ENCODE results near the gene HTRA3. TPM values are rescaled to one million over a fixed set of nuclear protein-coding genes. Genes with fewer than 3 reads are reported as not detected.

Gene HTRA3
- total and polyA plus RNA-seq, 2 of the 8 experiments (the other 6 are each of a cell fraction or from before 2014, with no cell fraction given), result 3.2 to 5.8 TPM

DNA sequence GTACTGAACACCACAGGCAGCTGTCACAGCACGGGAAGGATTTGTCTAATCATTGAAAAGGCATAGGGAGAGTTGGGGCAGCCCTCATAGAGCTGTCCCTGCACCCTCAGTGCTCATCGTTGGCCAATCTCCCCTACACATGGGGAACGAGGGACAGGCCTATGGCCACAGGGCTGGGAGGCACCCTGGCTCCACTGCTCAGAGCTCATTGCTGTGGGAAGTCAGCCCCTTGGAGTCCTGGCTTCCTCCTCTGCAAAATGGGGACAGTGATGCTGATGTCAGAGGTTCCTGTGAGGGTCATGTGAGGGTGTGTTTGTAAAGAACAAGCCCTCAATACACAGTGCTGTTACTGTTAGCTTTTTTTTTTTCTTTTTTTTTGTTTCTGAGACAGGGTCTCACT, 19.3 kb upstream of the HTRA3 start:
- H3K14ac ChIP-seq (ENCODE audit: insufficient read length), result no peak overlapping the region
- DNase-seq (ENCODE audit: low read depth in 1 of 2, low spot score in 2 of 2), result no peak
- no peaks in the 10 kb centered on the region for H3K79me2 ChIP-seq (ENCODE audit: control insufficient read depth in 1 of 2, insufficient read depth in 2 of 2, low read length in 2 of 2)
- H3K27ac ChIP-seq (ENCODE audit: low read depth, low read length), result no peak overlapping the region
- no peak overlapping the region for H3K4me2 ChIP-seq (ENCODE audit: insufficient read depth in 1 of 2, low read depth in 2 of 2, low read length in 2 of 2)
- H3K18ac ChIP-seq (ENCODE audit: extremely low read depth, low read length), result no peak overlapping the region
- H3K4ac ChIP-seq (replicated peaks; ENCODE audit: insufficient read length, low read depth, low read length), result no peak overlapping the region
- no peak overlapping the region for H4K91ac ChIP-seq (replicated peaks; ENCODE audit: insufficient read length, low read length)
- H3K79me1 ChIP-seq (ENCODE audit: low read depth, low read length), result no peaks in the 10 kb centered on the region
- H3K23ac ChIP-seq (ENCODE audit: insufficient read length), result no peak overlapping the region
- H4K20me1 ChIP-seq (replicated peaks in 1 of 2; ENCODE audit: control insufficient read depth in 1 of 2, insufficient read depth in 2 of 2, low read length in 2 of 2), result no peaks in the 10 kb centered on the region
- no peak overlapping the region for H2BK5ac ChIP-seq (ENCODE audit: low read depth, low read length)
- no peak overlapping the region for H2AK5ac ChIP-seq (ENCODE audit: low read depth, low read length)
- no peak overlapping the region for H2BK20ac ChIP-seq (ENCODE audit: low read length)
- H2BK12ac ChIP-seq (ENCODE audit: low read depth, low read length), result no peak overlapping the region
- FAIRE-seq, result no peak
- WGBS, 2 experiments (ENCODE audit: extremely low coverage in 1 of 2, insufficient coverage in 1 of 2, insufficient read length in 1 of 2, insufficient replicate concordance in 2 of 2, low coverage in 1 of 2, low lambda C conversion rate in 2 of 2, missing lambda C conversion rate in 1 of 2), result 94% methylated on average over 3 of the region's 3 CpGs; no CpG with 5 or more reads in 1 of the 2 experiments
- no peak overlapping the region for H3K9ac ChIP-seq (replicated peaks in 1 of 4; ENCODE audit: extremely low read depth in 1 of 4, low read depth in 3 of 4, low read length in 3 of 4)
- ChIA-PET CTCF (ENCODE audit: partially characterized antibody) (interaction anchor here (0.6 to 2.4 kb wide), 10 partner anchors 10 to 162 kb away, joined by 3 to 13 read pairs (median 3); no protein-coding TSS in a partner anchor), POLR2A (ENCODE audit: partially characterized antibody) (no interaction called here)
- no peaks in the 10 kb centered on the region; the same call in 1 of the 2 replicates for H3K23me2 ChIP-seq (ENCODE audit: low read depth, low read length)
- no peak overlapping the region for H2BK15ac ChIP-seq (ENCODE audit: low read length)
- H3K4me3 ChIP-seq (ENCODE audit: extremely low read depth in 1 of 4, insufficient read depth in 2 of 4, low read depth in 3 of 4, low read length in 4 of 4), result no peak overlapping the region
- H3K4me1 ChIP-seq (replicated peaks in 1 of 4; ENCODE audit: control insufficient read depth in 3 of 4, insufficient read depth in 4 of 4, low read length in 3 of 4), result no peaks in the 10 kb centered on the region
- H2BK120ac ChIP-seq (replicated peaks; ENCODE audit: low read depth, low read length), result no peak overlapping the region
- no peak overlapping the region for H2AFZ ChIP-seq (ENCODE audit: low read length)
- no peaks in the 10 kb centered on the region for H3K27me3 ChIP-seq (replicated peaks in 1 of 4; ENCODE audit: control insufficient read depth in 3 of 4, extremely low read depth in 1 of 4, insufficient read depth in 3 of 4, low read length in 3 of 4)
- no peak overlapping the region for H4K5ac ChIP-seq (ENCODE audit: insufficient read length, low read depth, low read length)
- no peaks in the 10 kb centered on the region for H3K9me3 ChIP-seq (ENCODE audit: insufficient read depth in 2 of 2, low read depth in 1 of 2, low read length in 1 of 2)
- H3K56ac ChIP-seq (replicated peaks; ENCODE audit: insufficient read length, low read depth, low read length), result no peak overlapping the region
- no peak overlapping the region for H4K8ac ChIP-seq (ENCODE audit: extremely low read depth, insufficient read depth, low read length)
- H3K36me3 ChIP-seq (ENCODE audit: control insufficient read depth in 2 of 4, insufficient read depth in 4 of 4, low read length in 3 of 4), result no peaks in the 10 kb centered on the region
- TF ChIP-seq EZH2 (IDR thresholded peaks at IDR 0.05; ENCODE audit: low read depth, low read length, severe bottlenecking) (no peak), POLR2AphosphoS5 (IDR thresholded peaks at IDR 0.05; ENCODE audit: low read depth, low read length) (no peak), SIRT6 (IDR thresholded peaks at IDR 0.05; ENCODE audit: low read length) (no peak), TCF12 (IDR thresholded peaks at IDR 0.05; ENCODE audit: low read depth, low read length) (no peak), YY1 (IDR thresholded peaks at IDR 0.05; ENCODE audit: low read depth, low read length) (no peak), EP300 (IDR thresholded peaks at IDR 0.05; ENCODE audit: borderline replicate concordance in 1 of 2, low read depth in 2 of 2, low read length in 2 of 2) (no peak), SIX5 (IDR thresholded peaks at IDR 0.05; ENCODE audit: low read depth, low read length) (no peak), CREB1 (IDR thresholded peaks at IDR 0.05) (no peak), SRF (IDR thresholded peaks at IDR 0.05; ENCODE audit: low read depth, low read length) (no peak), ASH2L (IDR thresholded peaks at IDR 0.05; ENCODE audit: low read length) (no peak), TAF1 (IDR thresholded peaks at IDR 0.05; ENCODE audit: low read depth, low read length) (no peak)
- TF ChIP-seq, protein P1, sequence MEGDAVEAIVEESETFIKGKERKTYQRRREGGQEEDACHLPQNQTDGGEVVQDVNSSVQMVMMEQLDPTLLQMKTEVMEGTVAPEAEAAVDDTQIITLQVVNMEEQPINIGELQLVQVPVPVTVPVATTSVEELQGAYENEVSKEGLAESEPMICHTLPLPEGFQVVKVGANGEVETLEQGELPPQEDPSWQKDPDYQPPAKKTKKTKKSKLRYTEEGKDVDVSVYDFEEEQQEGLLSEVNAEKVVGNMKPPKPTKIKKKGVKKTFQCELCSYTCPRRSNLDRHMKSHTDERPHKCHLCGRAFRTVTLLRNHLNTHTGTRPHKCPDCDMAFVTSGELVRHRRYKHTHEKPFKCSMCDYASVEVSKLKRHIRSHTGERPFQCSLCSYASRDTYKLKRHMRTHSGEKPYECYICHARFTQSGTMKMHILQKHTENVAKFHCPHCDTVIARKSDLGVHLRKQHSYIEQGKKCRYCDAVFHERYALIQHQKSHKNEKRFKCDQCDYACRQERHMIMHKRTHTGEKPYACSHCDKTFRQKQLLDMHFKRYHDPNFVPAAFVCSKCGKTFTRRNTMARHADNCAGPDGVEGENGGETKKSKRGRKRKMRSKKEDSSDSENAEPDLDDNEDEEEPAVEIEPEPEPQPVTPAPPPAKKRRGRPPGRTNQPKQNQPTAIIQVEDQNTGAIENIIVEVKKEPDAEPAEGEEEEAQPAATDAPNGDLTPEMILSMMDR (IDR thresholded peaks at IDR 0.05; ENCODE audit: control extremely low read depth in 1 of 3, insufficient read depth in 1 of 3, low read depth in 1 of 3, low read length in 3 of 3), result no peak
- TF ChIP-seq, protein P2, sequence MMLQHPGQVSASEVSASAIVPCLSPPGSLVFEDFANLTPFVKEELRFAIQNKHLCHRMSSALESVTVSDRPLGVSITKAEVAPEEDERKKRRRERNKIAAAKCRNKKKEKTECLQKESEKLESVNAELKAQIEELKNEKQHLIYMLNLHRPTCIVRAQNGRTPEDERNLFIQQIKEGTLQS (IDR thresholded peaks at IDR 0.05; ENCODE audit: insufficient read depth, low read depth, low read length), result no peak

Measured in H1 (cell line).